DOHH2 (cell line): ENCODE measurements around the gene CORO6.

Experiments
- EZH2phosphoT487 ChIP-seq: fragments of 200-600 bp; sonication (generic); IDR thresholded peaks from 2 replicates; pipeline ENCODE4 v1.6.1; 2017; ENCODE audit warnings: borderline replicate concordance, mild to moderate bottlenecking, antibody characterized with exemption, low read length, moderate library complexity, mixed read lengths
- TF ChIP-seq, protein P1 (sequence below): fragments of 200-600 bp; sonication (generic); IDR thresholded peaks from one replicate; pipeline ENCODE4 v1.5.1; 2014; ENCODE audit warnings: antibody characterized with exemption, mild to moderate bottlenecking, low read depth, low read length; ENCODE audit not compliant: poor library complexity, severe bottlenecking

DNA sequence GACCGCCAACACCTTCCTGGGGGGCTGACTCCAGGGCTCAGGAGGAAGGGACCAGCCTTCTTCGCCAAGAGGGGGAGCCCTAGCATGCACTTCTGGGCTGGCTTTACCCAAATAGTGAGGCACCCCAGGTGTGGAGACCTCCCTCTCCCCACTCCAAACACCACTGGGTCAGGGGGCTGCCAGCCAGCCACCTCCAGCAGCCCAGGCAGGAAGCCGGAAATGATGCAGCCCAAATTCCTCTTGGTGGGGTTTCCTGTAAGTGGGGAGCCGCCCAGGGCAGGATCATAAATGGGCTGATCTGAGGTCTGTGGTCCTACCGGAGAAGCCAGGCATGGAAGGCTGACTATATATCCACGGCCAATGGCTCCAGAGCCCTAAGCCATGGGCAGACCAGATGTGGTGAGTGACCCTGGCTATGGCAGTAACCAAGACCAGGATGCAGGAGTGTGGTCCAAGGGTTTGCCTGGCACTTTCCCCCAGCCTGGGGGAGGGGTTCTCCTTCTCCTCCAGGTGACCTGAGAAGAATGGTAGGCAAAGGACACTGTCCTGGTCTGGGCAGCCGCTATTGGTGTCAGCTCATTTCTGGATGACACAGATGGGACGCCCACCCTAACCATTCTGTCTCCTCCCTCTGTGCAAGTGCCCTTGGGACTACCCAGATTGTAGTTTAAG lies 37.5 kb downstream of the CORO6 start:
- TF ChIP-seq, protein P1, sequence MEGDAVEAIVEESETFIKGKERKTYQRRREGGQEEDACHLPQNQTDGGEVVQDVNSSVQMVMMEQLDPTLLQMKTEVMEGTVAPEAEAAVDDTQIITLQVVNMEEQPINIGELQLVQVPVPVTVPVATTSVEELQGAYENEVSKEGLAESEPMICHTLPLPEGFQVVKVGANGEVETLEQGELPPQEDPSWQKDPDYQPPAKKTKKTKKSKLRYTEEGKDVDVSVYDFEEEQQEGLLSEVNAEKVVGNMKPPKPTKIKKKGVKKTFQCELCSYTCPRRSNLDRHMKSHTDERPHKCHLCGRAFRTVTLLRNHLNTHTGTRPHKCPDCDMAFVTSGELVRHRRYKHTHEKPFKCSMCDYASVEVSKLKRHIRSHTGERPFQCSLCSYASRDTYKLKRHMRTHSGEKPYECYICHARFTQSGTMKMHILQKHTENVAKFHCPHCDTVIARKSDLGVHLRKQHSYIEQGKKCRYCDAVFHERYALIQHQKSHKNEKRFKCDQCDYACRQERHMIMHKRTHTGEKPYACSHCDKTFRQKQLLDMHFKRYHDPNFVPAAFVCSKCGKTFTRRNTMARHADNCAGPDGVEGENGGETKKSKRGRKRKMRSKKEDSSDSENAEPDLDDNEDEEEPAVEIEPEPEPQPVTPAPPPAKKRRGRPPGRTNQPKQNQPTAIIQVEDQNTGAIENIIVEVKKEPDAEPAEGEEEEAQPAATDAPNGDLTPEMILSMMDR, result peak; percentile 64
- TF ChIP-seq EZH2phosphoT487, result no peak
